ENCODE results near the gene THEM4. TPM values are rescaled to one million over a fixed set of nuclear protein-coding genes. Genes with fewer than 3 reads are reported as not detected.
A peak's percentile ranks its signal among the peaks of the same experiment; 100 is the strongest.

THEM4 gene
- total RNA-seq, 2 donors from 2014 or later, result 26.6 to 33.0 TPM

- Mint-ChIP-seq H3K27ac (peak overlapping the region; percentile 92), H3K4me1 (peaks cover 33% of the 10 kb centered on the region), H3K36me3 (ENCODE audit: low read depth) (peaks cover 93% of the 10 kb centered on the region), H3K4me3 (peak overlapping the region; percentile 69), H3K27me3 (no peaks in the 10 kb centered on the region), H3K9me3 (no peaks in the 10 kb centered on the region)
- ATAC-seq (replicated peaks), result no peak
These were observed 60.2 kb downstream of the THEM4 start for GRCh38 chr1:151849126-151849525.

DNA sequence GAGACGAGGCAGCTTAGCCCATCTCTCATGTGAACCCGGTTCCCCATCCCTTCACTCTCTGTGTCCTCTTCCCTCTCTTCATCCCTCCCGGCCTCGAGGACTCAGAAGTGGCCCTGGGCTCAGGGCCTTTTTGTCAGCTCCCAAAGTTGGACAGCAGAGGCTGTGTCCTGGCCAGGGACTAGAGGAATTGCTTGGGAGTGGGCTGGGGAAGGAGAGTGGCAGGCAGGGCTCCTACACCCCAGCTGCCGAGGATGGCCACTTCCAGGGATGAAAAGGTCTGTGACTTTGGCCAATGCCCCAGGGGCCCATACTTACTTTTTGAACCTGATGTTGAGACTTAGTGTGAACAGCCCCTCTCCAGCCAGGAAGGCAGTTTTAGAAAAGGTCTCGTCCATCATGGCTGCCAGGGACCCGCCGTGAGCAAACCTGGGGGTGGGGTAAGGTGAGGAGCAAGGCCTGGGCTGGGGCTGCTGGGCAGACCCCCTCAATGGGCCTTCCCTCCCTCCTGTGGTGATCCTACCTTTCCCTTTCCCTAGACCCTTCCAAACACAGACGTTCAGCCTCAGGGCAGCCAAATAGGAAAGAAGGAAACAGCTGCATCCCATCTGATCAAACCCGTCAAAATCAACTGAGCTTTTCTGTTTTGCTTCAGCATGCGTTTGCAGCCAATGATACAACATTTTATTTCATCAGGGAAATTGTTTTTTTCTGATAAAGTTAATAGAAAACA, 61.3 kb downstream of the THEM4 start:
- no peak for ATAC-seq (replicated peaks)
- H3K4me3 Mint-ChIP-seq, result peak overlapping the region; percentile 69
- H3K27ac Mint-ChIP-seq, result peak overlapping the region; percentile 92
- H3K9me3 Mint-ChIP-seq, result no peaks in the 10 kb centered on the region
- H3K4me1 Mint-ChIP-seq, result peaks cover 33% of the 10 kb centered on the region
- H3K36me3 Mint-ChIP-seq (ENCODE audit: low read depth), result peaks cover 97% of the 10 kb centered on the region
- no peaks in the 10 kb centered on the region for H3K27me3 Mint-ChIP-seq

- ATAC-seq (replicated peaks), result peak; percentile 46
- peak overlapping the region; percentile 68 for H3K4me3 Mint-ChIP-seq
- H3K4me1 Mint-ChIP-seq, result peaks cover 33% of the 10 kb centered on the region
- H3K36me3 Mint-ChIP-seq (ENCODE audit: low read depth), result peaks cover 97% of the 10 kb centered on the region
- no peaks in the 10 kb centered on the region for H3K9me3 Mint-ChIP-seq
- no peaks in the 10 kb centered on the region for H3K27me3 Mint-ChIP-seq
- peak overlapping the region; percentile 93 for H3K27ac Mint-ChIP-seq
These were observed 62.5 kb downstream of the THEM4 start for GRCh38 chr1:151846686-151847237.

- Mint-ChIP-seq H3K9me3 (no peaks in the 10 kb centered on the region), H3K4me1 (peaks cover 33% of the 10 kb centered on the region), H3K36me3 (ENCODE audit: low read depth) (peaks cover 97% of the 10 kb centered on the region), H3K27ac (peak overlapping the region; percentile 93), H3K27me3 (no peaks in the 10 kb centered on the region), H3K4me3 (peak overlapping the region; percentile 68)
- peak; percentile 84 for ATAC-seq (replicated peaks)
These were observed 63.2 kb downstream of the THEM4 start for GRCh38 chr1:151846062-151846568.

DNA sequence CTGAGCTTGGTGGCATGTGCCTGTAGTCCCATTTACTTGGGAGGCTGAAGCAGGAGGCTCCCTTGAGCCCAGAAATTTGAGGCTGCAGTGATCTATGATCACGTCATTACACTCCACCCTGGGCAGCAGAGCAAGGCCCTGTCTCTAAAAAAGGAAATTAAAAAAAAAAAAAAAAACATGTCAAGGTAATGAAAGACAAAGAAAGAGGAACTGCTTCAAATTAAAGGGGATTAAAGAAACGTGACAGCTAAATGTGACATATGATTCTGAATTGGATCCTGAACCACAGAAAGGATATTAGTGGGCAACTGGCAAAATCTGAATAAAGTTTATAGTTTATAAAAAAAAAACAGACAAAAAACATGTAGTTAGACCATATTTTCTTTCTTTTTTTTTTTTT, 65.9 kb downstream of the THEM4 start:
- Mint-ChIP-seq H3K9me3 (no peaks in the 10 kb centered on the region), H3K27ac (no peak overlapping the region), H3K36me3 (ENCODE audit: low read depth) (peaks cover 95% of the 10 kb centered on the region), H3K4me3 (no peak overlapping the region), H3K4me1 (peaks cover 35% of the 10 kb centered on the region), H3K27me3 (no peaks in the 10 kb centered on the region)
- no peak for ATAC-seq (replicated peaks)

- H3K4me3 Mint-ChIP-seq, result peak overlapping the region; percentile 96
- peak overlapping the region; percentile 94 for H3K27ac Mint-ChIP-seq
- H3K36me3 Mint-ChIP-seq (ENCODE audit: low read depth), result peaks cover 83% of the 10 kb centered on the region
- ATAC-seq (replicated peaks), result no peak
- H3K9me3 Mint-ChIP-seq, result no peaks in the 10 kb centered on the region
- peaks cover 37% of the 10 kb centered on the region for H3K4me1 Mint-ChIP-seq
- no peaks in the 10 kb centered on the region for H3K27me3 Mint-ChIP-seq
These were observed 68.2 kb downstream of the THEM4 start for GRCh38 chr1:151841141-151841540.

GRCh38 chr1:151840421-151840820, 68.9 kb downstream of the THEM4 start:
- Mint-ChIP-seq H3K9me3 (no peaks in the 10 kb centered on the region), H3K27ac (peak overlapping the region; percentile 94), H3K36me3 (ENCODE audit: low read depth) (peaks cover 76% of the 10 kb centered on the region), H3K4me3 (peak overlapping the region; percentile 96), H3K4me1 (peaks cover 40% of the 10 kb centered on the region), H3K27me3 (no peaks in the 10 kb centered on the region)
- no peak for ATAC-seq (replicated peaks)

GRCh38 chr1:151839457-151840403, 69.6 kb downstream of the THEM4 start, which contains the start of gene C2CD4D:
Gene C2CD4D, minus strand, starts transcription at chr1:151839820. Its CDS starts 831 bp downstream, at chr1:151838989.
- Mint-ChIP-seq H3K9me3 (no peaks in the 10 kb centered on the region), H3K27me3 (no peaks in the 10 kb centered on the region), H3K4me3 (peak within 1 kb of the TSS; percentile 96), H3K36me3 (ENCODE audit: low read depth) (peaks cover 69% of the 10 kb centered on the region), H3K4me1 (peaks cover 35% of the 10 kb centered on the region), H3K27ac (peak within 1 kb of the TSS; percentile 94)
- peak; percentile 74 for ATAC-seq (replicated peaks)

GRCh38 chr1:151839082-151839412, 70.3 kb downstream of the THEM4 start:
- peak overlapping the region; percentile 94 for H3K27ac Mint-ChIP-seq
- ATAC-seq (replicated peaks), result no peak
- H3K4me1 Mint-ChIP-seq, result peaks cover 30% of the 10 kb centered on the region
- H3K27me3 Mint-ChIP-seq, result no peaks in the 10 kb centered on the region
- peaks cover 62% of the 10 kb centered on the region for H3K36me3 Mint-ChIP-seq (ENCODE audit: low read depth)
- H3K4me3 Mint-ChIP-seq, result peak overlapping the region; percentile 96
- H3K9me3 Mint-ChIP-seq, result no peaks in the 10 kb centered on the region

GRCh38 chr1:151838222-151839081, 70.9 kb downstream of the THEM4 start:
- H3K27me3 Mint-ChIP-seq, result no peaks in the 10 kb centered on the region
- peaks cover 36% of the 10 kb centered on the region for H3K4me1 Mint-ChIP-seq
- peak overlapping the region; percentile 96 for H3K4me3 Mint-ChIP-seq
- H3K36me3 Mint-ChIP-seq (ENCODE audit: low read depth), result peaks cover 56% of the 10 kb centered on the region
- H3K9me3 Mint-ChIP-seq, result no peaks in the 10 kb centered on the region
- peak; percentile 21 for ATAC-seq (replicated peaks)
- H3K27ac Mint-ChIP-seq, result peak overlapping the region; percentile 94

DNA sequence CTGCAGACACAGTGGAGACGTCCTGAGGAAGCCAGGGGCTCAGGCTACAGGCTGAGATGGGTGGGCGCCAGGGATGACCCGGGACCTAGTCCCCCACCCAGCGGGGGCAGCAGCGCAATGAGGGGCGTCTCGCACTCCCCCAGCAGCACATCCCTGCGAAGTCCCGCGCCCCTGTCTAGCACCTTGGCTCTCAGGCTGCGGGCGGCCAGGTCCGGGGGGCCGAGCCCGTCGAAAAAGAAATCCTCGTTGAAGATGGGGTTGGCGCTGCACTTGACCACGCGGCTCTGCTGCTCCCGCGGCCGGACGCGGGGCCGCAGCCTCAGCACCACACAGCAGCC, 71.5 kb downstream of the THEM4 start:
- H3K36me3 Mint-ChIP-seq (ENCODE audit: low read depth), result peaks cover 50% of the 10 kb centered on the region
- peaks cover 41% of the 10 kb centered on the region for H3K4me1 Mint-ChIP-seq
- H3K27me3 Mint-ChIP-seq, result no peaks in the 10 kb centered on the region
- no peak for ATAC-seq (replicated peaks)
- H3K4me3 Mint-ChIP-seq, result peak overlapping the region; percentile 87
- no peaks in the 10 kb centered on the region for H3K9me3 Mint-ChIP-seq
- H3K27ac Mint-ChIP-seq, result peak overlapping the region; percentile 90

- peaks cover 44% of the 10 kb centered on the region for H3K36me3 Mint-ChIP-seq (ENCODE audit: low read depth)
- H3K27ac Mint-ChIP-seq, result peak overlapping the region; percentile 90
- no peaks in the 10 kb centered on the region for H3K27me3 Mint-ChIP-seq
- H3K9me3 Mint-ChIP-seq, result no peaks in the 10 kb centered on the region
- peak; percentile 30 for ATAC-seq (replicated peaks)
- peaks cover 47% of the 10 kb centered on the region for H3K4me1 Mint-ChIP-seq
- peak overlapping the region; percentile 87 for H3K4me3 Mint-ChIP-seq
These were observed 72.1 kb downstream of the THEM4 start for GRCh38 chr1:151837197-151837596.

DNA sequence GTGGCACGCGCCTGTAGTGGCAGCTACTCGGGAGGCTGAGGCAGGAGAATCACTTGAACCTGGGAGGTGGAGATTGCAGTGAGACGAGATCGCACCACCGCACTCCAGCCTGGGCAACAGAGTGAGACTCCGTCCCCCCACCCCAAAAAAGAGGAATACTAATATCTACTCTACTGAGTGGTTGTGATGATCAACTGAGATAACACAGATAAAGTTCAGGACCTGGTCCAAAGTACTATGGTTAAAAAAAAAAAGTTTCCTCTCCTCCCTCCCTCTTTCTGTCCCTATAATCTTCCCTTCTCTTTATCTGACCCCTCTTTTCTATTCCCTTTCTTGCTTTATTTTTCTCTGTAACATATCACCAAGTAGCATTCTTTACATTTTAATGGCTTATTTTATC, 73.7 kb downstream of the THEM4 start:
- no peaks in the 10 kb centered on the region for H3K27me3 Mint-ChIP-seq

DNA sequence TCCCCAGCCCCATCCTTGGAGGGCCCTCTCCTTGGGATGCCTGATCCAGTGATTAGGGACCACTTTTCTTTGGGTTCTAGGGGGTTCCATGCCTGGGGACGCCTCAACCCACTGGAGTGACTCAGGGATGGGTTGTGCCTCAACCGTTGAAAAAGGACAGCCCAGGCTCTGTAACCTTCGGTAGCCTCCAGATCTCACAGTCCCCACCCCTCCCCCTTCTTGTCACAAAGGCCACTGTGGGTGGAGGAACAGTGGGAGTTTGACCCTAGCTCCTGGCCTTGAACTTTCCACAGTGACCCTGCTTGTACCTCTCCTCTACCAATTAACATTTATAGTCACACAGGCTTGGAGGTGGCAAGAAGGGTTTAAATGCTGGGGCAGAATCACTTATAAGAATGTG, 75.1 kb downstream of the THEM4 start:
- Mint-ChIP-seq H3K36me3 (ENCODE audit: low read depth) (peaks cover 14% of the 10 kb centered on the region), H3K9me3 (no peaks in the 10 kb centered on the region), H3K27me3 (no peaks in the 10 kb centered on the region), H3K4me3 (peak overlapping the region; percentile 94), H3K27ac (peak overlapping the region; percentile 76), H3K4me1 (peaks cover 68% of the 10 kb centered on the region)
- ATAC-seq (replicated peaks), result peak; percentile 9

More for the DNA sequence above, 73.7 kb downstream of the THEM4 start:
- H3K9me3 Mint-ChIP-seq, result no peaks in the 10 kb centered on the region
- peaks cover 28% of the 10 kb centered on the region for H3K36me3 Mint-ChIP-seq (ENCODE audit: low read depth)
- H3K4me1 Mint-ChIP-seq, result peaks cover 57% of the 10 kb centered on the region
- no peak for ATAC-seq (replicated peaks)
- no peak overlapping the region for H3K27ac Mint-ChIP-seq
- H3K4me3 Mint-ChIP-seq, result peak overlapping the region; percentile 87

All from activated T-helper 17 cell treated with anti-CD3 and anti-CD28 coated beads, Interleukin-2, amount 50 U/mL, for 72 hours (primary cell).